Central memory CD8-positive, alpha-beta T cell (primary cell): Measurements from ENCODE around the gene RAET1E.
"Not testable (repeated sequence)": the region's sequence is repeated elsewhere in the genome, so short reads cannot be mapped to it uniquely, and the experiment has no call there.

Experiments
- ATAC-seq: fragments of 150-1000 bp; cut with Tn5 transposase; replicated peaks from 2 replicates; pipeline ENCODE4 v1.10.0; 2022; ENCODE audit warnings: mild to moderate bottlenecking, moderate FRiP score, moderate number of reproducible peaks; ENCODE audit not compliant: poor library complexity, severe bottlenecking; ENCODE audit errors: extremely low read depth
- DNase-seq, 2 donors: peaks; one replicate each; pipeline ENCODE4 v3.0.0; 2021; ENCODE audit warnings: low spot score in 2 of 2
- H3K27ac Mint-ChIP-seq: one replicate; pipeline ENCODE4 v1.8.0; 2022; ENCODE audit warnings: low read depth, mild to moderate bottlenecking, moderate library complexity, mixed read lengths
- H3K27me3 Mint-ChIP-seq: one replicate; pipeline ENCODE4 v1.8.0; 2022; ENCODE audit warnings: mixed read lengths
- H3K36me3 Mint-ChIP-seq: one replicate; pipeline ENCODE4 v1.8.0; 2022; ENCODE audit warnings: mild to moderate bottlenecking, moderate library complexity, mixed read lengths; ENCODE audit not compliant: insufficient read depth
- H3K4me1 Mint-ChIP-seq: one replicate; pipeline ENCODE4 v1.8.0; 2022; ENCODE audit warnings: mixed read lengths
- H3K4me3 Mint-ChIP-seq: one replicate; pipeline ENCODE4 v1.8.0; 2022; ENCODE audit warnings: mild to moderate bottlenecking, moderate library complexity, mixed read lengths
- H3K9me3 Mint-ChIP-seq: one replicate; pipeline ENCODE4 v1.8.0; 2022; ENCODE audit warnings: mixed read lengths

Gene RAET1E

GRCh38 chr6:149901444-149902140 is 3.7 kb upstream of the RAET1E start:
- no peak for ATAC-seq
- no peak for DNase-seq
- no peak overlapping the region for H3K27ac Mint-ChIP-seq
- H3K4me3 Mint-ChIP-seq: no peak overlapping the region
- H3K9me3 Mint-ChIP-seq: no peaks in the 10 kb centered on the region
- H3K36me3 Mint-ChIP-seq: no peaks in the 10 kb centered on the region
- H3K4me1 Mint-ChIP-seq: peaks cover 15% of the 10 kb centered on the region
- peaks cover 59% of the 10 kb centered on the region for H3K27me3 Mint-ChIP-seq

- peaks cover 59% of the 10 kb centered on the region for H3K27me3 Mint-ChIP-seq
- no peaks in the 10 kb centered on the region for H3K9me3 Mint-ChIP-seq
- no peak overlapping the region for H3K27ac Mint-ChIP-seq
- DNase-seq (no peak), ATAC-seq (no peak)
- H3K4me1 Mint-ChIP-seq: peaks cover 18% of the 10 kb centered on the region
- no peaks in the 10 kb centered on the region for H3K36me3 Mint-ChIP-seq
- H3K4me3 Mint-ChIP-seq: no peak overlapping the region
These were observed 2.9 kb upstream of the RAET1E start for GRCh38 chr6:149900620-149901443.

GRCh38 chr6:149899926-149900619 is 2.2 kb upstream of the RAET1E start:
- Mint-ChIP-seq H3K27me3 (peaks cover 56% of the 10 kb centered on the region), H3K36me3 (no peaks in the 10 kb centered on the region), H3K9me3 (no peaks in the 10 kb centered on the region), H3K4me3 (no peak overlapping the region), H3K4me1 (peaks cover 19% of the 10 kb centered on the region), H3K27ac (no peak overlapping the region)
- DNase-seq (no peak), ATAC-seq (no peak)

DNA sequence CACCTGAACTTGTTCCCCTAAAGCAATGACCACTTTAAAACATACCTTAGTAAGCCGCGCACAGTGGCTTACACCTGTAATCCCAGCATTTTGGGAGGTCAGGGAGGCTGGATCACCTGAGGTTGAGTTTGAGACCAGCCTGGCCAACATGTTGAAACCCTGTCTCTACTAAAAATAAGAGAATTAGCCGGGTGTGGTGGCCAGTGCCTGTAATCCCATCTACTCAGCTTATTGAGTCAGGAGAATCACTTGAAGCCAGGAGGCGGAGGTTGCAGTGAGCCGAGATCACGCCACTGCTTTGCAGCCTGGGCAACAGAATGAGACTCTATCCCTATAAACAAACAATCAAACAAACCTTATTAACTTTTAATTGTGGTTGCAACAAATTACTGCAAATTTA is 1.6 kb upstream of the RAET1E start:
- ATAC-seq: no peak

DNA sequence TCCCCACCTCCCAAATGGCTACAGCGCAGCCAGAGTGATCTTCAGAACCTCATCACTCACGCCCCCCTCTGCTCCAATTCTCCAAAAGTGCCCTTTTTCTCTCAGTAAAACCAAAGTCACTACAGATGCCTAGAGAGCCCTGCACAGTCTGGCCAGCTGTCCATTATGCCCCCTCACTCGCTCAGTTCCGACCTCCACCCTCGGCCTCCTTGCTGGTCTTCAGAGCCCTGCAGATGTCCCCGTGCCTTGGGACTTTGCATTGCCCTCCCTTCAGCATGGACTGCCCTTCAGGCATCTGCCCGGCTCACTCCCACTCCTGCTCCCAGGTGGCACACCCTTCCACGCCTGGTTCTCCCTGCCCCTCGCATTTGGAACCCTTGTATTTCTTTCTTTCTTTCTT is 1.1 kb upstream of the RAET1E start:
- Mint-ChIP-seq H3K27me3 (peaks cover 50% of the 10 kb centered on the region), H3K4me3 (no peak overlapping the region), H3K27ac (no peak overlapping the region), H3K9me3 (no peaks in the 10 kb centered on the region), H3K36me3 (no peaks in the 10 kb centered on the region), H3K4me1 (peaks cover 19% of the 10 kb centered on the region)
- DNase-seq: no peak
- ATAC-seq: no peak

More for the DNA sequence above, 1.6 kb upstream of the RAET1E start:
- DNase-seq: no peak
- no peaks in the 10 kb centered on the region for H3K9me3 Mint-ChIP-seq
- H3K27me3 Mint-ChIP-seq: peaks cover 50% of the 10 kb centered on the region
- no peaks in the 10 kb centered on the region for H3K36me3 Mint-ChIP-seq
- no peak overlapping the region for H3K27ac Mint-ChIP-seq
- peaks cover 19% of the 10 kb centered on the region for H3K4me1 Mint-ChIP-seq
- H3K4me3 Mint-ChIP-seq: no peak overlapping the region

DNA sequence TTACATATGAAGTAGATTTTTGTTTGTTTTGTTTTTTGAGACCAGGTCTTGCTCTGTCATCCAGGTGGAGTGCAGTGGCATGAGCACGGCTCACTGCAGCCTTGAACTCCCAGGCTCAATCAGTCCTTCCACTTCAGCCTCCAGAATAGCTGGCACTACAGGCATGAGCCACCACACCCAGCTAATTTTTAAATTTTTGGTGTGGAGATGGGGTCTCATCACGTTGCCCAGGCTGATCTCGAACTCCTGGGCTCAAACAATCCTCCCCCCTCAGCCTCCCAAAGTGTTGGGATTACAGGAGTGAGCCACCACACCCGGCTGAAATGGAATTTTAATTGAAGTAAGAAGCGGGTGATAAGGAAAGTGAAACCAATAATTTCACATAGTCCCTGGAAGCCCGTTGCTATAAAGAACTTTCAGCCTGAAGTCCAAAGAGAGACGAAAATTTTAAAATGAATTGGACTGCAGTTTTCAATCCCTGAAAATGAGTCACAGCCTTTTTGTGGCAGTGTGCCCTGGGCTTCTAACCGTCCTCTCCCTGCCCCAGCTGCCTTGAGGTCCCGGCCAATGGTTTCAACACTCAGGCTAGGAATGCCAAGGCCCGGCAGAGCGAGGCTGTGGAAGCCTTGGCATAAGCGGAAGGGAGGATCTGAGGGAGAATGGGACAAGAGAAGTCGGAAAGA is 757 bp downstream of the RAET1E start:
- H3K4me3 Mint-ChIP-seq: peak overlapping the region; percentile 46
- no peak for ATAC-seq

DNA sequence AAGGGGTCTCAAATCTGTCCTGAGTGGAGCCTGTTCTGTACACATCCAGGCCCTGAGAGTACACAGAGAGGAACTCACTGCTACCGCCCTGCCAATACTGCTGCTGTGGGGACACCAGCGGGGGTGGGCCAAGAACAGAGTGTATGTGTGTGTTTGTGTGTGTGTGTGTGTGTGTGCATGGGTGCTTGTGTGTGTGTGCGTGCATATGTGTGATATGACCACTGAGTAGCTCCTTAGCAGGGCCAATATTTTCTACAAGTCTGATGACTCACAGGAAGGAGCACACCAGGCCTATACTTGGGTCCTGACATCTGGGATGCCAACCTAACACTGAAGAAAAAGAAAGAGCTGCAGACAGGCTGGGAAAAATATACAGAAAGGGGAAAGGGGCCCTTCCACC is 1.4 kb downstream of the RAET1E start:
- Mint-ChIP-seq H3K9me3 (no peaks in the 10 kb centered on the region), H3K4me1 (peaks cover 19% of the 10 kb centered on the region), H3K27me3 (peaks cover 31% of the 10 kb centered on the region), H3K27ac (no peak overlapping the region), H3K36me3 (no peaks in the 10 kb centered on the region), H3K4me3 (peak overlapping the region; percentile 46)
- DNase-seq (no peak), ATAC-seq (no peak)

More for the DNA sequence above, 757 bp downstream of the RAET1E start:
- Mint-ChIP-seq H3K4me1 (peaks cover 19% of the 10 kb centered on the region), H3K9me3 (no peaks in the 10 kb centered on the region), H3K27ac (peak overlapping the region; percentile 71), H3K36me3 (no peaks in the 10 kb centered on the region), H3K27me3 (peaks cover 34% of the 10 kb centered on the region)
- no peak for DNase-seq

DNA sequence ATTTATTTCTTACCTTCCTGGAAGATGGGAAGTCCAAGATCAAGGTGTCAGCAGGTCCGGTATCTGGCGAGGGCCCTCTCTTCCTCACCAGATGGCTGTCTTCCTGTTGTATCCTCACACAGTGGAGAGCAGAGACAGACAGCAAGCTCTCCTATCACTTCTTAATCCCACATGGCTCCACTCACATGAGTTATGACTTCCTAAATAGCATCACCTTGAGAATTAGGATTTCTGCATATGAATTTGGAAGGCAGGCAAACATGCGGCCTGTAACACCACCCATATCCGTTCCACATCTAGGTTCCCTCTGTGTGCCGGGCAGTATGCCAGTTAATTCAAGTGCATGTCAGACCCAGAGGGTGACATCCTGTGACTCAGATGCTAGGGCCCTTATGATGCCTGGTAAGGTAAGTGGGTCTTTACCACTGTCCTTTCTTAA is 2.1 kb downstream of the RAET1E start:
- Mint-ChIP-seq H3K27ac (no peak overlapping the region), H3K4me3 (no peak overlapping the region), H3K36me3 (no peaks in the 10 kb centered on the region), H3K27me3 (peaks cover 34% of the 10 kb centered on the region), H3K9me3 (no peaks in the 10 kb centered on the region), H3K4me1 (peaks cover 19% of the 10 kb centered on the region)
- DNase-seq (no peak), ATAC-seq (no peak)

DNA sequence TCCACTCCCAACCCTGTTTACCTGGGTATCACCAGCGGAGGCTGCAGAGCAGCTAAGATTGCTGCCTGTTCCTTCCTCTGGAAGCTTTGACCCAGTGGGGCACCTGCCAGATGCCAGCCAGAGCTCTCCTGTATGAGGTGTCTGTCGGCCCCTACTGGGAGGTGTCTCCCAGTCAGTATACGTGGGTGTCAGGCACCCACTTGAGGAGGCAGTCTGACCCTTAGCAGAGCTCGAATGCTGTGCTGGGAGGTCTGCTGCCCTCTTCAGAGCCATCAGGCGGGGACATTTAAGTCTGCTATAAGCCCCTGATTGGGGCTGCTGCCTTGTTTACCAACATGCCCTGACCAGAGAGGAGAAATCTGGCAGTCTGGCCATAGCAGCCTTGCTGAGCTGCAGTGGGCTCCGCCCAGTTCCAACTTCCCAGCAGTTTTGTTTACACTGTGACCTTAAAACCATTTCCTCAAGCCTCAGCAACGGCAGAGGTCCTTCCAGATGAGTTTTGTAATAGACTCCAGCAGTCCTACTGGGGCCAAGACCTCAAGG is 2.8 kb downstream of the RAET1E start:
- Mint-ChIP-seq H3K27me3 (peaks cover 32% of the 10 kb centered on the region), H3K27ac (no peak overlapping the region), H3K36me3 (no peaks in the 10 kb centered on the region), H3K4me1 (peaks cover 19% of the 10 kb centered on the region), H3K9me3 (no peaks in the 10 kb centered on the region), H3K4me3 (no peak overlapping the region)
- no peak for ATAC-seq
- DNase-seq: no peak

- H3K36me3 Mint-ChIP-seq, ATAC-seq, H3K4me3 Mint-ChIP-seq, H3K4me1 Mint-ChIP-seq, H3K9me3 Mint-ChIP-seq, H3K27ac Mint-ChIP-seq, DNase-seq: not testable (repeated sequence)
- peaks cover 26% of the 10 kb centered on the region for H3K27me3 Mint-ChIP-seq
These were observed 6.0 kb downstream of the RAET1E start for GRCh38 chr6:149891864-149892263.

DNA sequence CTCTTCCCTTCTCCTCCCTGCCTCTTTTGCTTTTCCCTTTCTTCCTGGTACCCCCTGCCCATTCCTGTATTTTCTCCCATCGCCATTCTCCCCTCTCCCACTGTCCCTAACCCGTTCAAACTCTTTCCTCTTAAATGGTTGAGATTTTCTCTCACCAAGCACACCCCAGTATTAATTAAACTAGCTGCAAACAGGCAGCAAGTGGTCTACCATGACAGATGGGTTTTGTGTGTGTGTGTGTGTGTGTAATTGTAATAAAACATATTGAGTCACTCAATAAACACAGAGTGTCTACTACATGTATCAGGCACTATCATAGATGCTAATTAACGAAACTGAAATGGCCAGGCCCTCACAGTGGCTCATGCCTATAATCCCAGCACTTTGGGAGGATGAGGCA is 6.7 kb downstream of the RAET1E start:
- peaks cover 27% of the 10 kb centered on the region for H3K27me3 Mint-ChIP-seq
- no peak overlapping the region for H3K4me3 Mint-ChIP-seq
- H3K27ac Mint-ChIP-seq: no peak overlapping the region
- DNase-seq (no peak), ATAC-seq (no peak)
- H3K4me1 Mint-ChIP-seq: peaks cover 4% of the 10 kb centered on the region
- H3K36me3 Mint-ChIP-seq: no peaks in the 10 kb centered on the region
- no peaks in the 10 kb centered on the region for H3K9me3 Mint-ChIP-seq

GRCh38 chr6:149890629-149891045 is 7.3 kb downstream of the RAET1E start:
- no peak overlapping the region for H3K4me3 Mint-ChIP-seq
- no peaks in the 10 kb centered on the region for H3K9me3 Mint-ChIP-seq
- H3K4me1 Mint-ChIP-seq: no peaks in the 10 kb centered on the region
- ATAC-seq (no peak), DNase-seq (no peak)
- peaks cover 29% of the 10 kb centered on the region for H3K27me3 Mint-ChIP-seq
- no peak overlapping the region for H3K27ac Mint-ChIP-seq
- no peaks in the 10 kb centered on the region for H3K36me3 Mint-ChIP-seq
